Prostate gland (tissue), 2 donors: ENCODE measurements around the gene PDGFC. TPM values are rescaled to one million over a fixed set of nuclear protein-coding genes. Genes with fewer than 3 reads are reported as not detected.
"Not testable (repeated sequence)": the region's sequence is repeated elsewhere in the genome, so short reads cannot be mapped to it uniquely, and the experiment has no call there.

Experiments
- DNase-seq: peaks from one replicate; pipeline ENCODE4 v3.0.0-alpha.2; 2019; ENCODE audit warnings: low spot score
- H3K27ac ChIP-seq, 2 donors: fragments of 200-600 bp; sonication (generic); 2 replicates each; pipeline ENCODE4 v1.5.1; 2017 to 2019
- H3K27me3 ChIP-seq: fragments of 200-600 bp; sonication (generic); replicated peaks from 2 replicates; pipeline ENCODE4 v1.5.1; 2019; ENCODE audit not compliant: insufficient read depth
- H3K36me3 ChIP-seq, 2 donors: fragments of 200-600 bp; sonication (generic); 1 replicate in 1 of 2; 2 replicates in 1 of 2; pipeline versions ENCODE4 v1.5.1 to v1.8.1; 2017 to 2019
- H3K4me1 ChIP-seq: fragments of 200-600 bp; sonication (generic); replicated peaks from 2 replicates; pipeline ENCODE4 v1.5.1; 2019
- H3K4me3 ChIP-seq, 2 donors: fragments of 200-600 bp; sonication (generic); 2 replicates each; pipeline ENCODE4 v1.5.1; 2017 to 2019
- H3K9me3 ChIP-seq: fragments of 200-600 bp; sonication (generic); 2 replicates; pipeline ENCODE4 v1.5.1; 2017
- CTCF ChIP-seq, 4 experiments: fragments of 200-600 bp in 2 of 4; fragments of 450-650 bp in 2 of 4; sonication (generic) in 2 of 4; IDR thresholded peaks; 1 replicate in 3 of 4; 2 replicates in 1 of 4; pipeline ENCODE4 v1.5.1; 2016 to 2019; ENCODE audit warnings: antibody characterized with exemption in 4 of 4, mild to moderate bottlenecking in 2 of 4, moderate library complexity in 2 of 4
- POLR2A ChIP-seq: fragments of 450-650 bp; IDR thresholded peaks from one replicate; pipeline ENCODE4 v1.6.1; 2016; ENCODE audit warnings: antibody characterized with exemption, mild to moderate bottlenecking
- POLR2AphosphoS5 ChIP-seq: sonication (generic); formaldehyde crosslinking; IDR thresholded peaks from one replicate; pipeline ENCODE4 v1.6.1; 2017; ENCODE audit warnings: antibody characterized with exemption
- WGBS: methylation state at CpG from one replicate; pipeline ENCODE4 v1.1.5; 2018; 5-methylcytosine and 5-hydroxymethylcytosine counted together
- intact Hi-C: fragments of 100-400 bp; cut with DNase I; formaldehyde crosslinking; loops from one replicate; pipeline ENCODE4 v1.14.2; 2022
- total RNA-seq, 2 donors: library from RNA; depleted of rRNA; stranded (reverse); fragments of >200 nt; gene quantifications; one replicate each; pipeline ENCODE4 v1.1.0, GENCODE V29; 2016

Gene PDGFC
- total RNA-seq, 2 donors from 2014 or later: 18.6 to 36.8 TPM

DNA sequence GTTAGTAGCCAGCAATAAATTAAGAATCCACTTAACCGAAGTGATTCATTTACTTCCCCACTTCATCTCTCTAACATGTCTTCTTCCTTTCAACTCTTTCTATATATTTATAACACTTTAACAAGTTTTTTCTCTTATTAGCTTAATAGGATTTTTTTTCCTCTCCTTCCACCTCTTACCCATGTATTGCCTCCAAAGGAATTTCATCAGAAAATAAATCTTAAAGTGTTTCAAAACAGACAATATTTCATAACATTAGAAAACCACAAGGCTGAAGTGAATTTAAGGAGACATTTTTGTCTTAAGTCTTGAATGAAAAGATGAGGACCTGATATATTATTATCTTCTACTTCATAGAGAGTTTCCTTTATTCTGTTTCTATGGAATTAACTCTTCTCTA is 101.5 kb downstream of the PDGFC start:
- no peak overlapping the region for H3K4me3 ChIP-seq
- no peaks in the 10 kb centered on the region for H3K4me1 ChIP-seq
- no peaks in the 10 kb centered on the region for H3K27me3 ChIP-seq
- no peaks in the 10 kb centered on the region for H3K9me3 ChIP-seq
- 68% methylated on average over 1 of the region's 1 CpG for WGBS
- H3K36me3 ChIP-seq: no peaks in the 10 kb centered on the region
- DNase-seq: no peak
- H3K27ac ChIP-seq: no peak overlapping the region
- no peak for TF ChIP-seq CTCF (IDR thresholded peaks at IDR 0.05)
- no peak for TF ChIP-seq POLR2AphosphoS5
- TF ChIP-seq POLR2A: no peak
- intact Hi-C loops: no loop called here

- H3K4me3 ChIP-seq, H3K4me1 ChIP-seq, H3K9me3 ChIP-seq, intact Hi-C loops, H3K27ac ChIP-seq, H3K36me3 ChIP-seq, H3K27me3 ChIP-seq, DNase-seq: not testable (repeated sequence)
- 96% methylated on average over 2 of the region's 2 CpGs for WGBS
These were observed 105.5 kb downstream of the PDGFC start for GRCh38 chr4:156866088-156866487.

DNA sequence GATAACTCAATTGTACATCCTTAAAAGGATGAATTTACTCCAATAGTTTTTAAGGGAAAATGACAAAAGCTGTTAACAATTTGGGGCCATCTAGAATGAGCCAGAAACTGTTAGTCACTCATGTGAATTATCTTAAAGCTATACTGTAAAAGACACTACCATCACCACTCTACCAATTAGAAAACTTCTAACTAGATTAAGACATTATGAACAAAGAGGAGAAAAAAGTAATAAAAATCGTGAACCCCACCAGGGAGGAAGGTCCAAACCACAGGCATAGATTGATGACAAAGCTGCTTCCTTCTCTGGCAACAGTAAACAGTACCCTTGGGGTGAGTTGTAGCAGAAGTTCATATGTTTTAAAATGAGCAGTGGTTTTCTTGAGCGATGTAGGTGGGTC is 106.1 kb downstream of the PDGFC start:
- no peaks in the 10 kb centered on the region for H3K4me1 ChIP-seq
- H3K27ac ChIP-seq: no peak overlapping the region
- no peak for TF ChIP-seq POLR2AphosphoS5
- no peak for TF ChIP-seq CTCF (IDR thresholded peaks at IDR 0.05)
- TF ChIP-seq POLR2A: no peak
- no peak for DNase-seq
- WGBS: 83% methylated on average over 2 of the region's 2 CpGs
- no peaks in the 10 kb centered on the region for H3K36me3 ChIP-seq
- H3K4me3 ChIP-seq: no peak overlapping the region
- no peaks in the 10 kb centered on the region for H3K9me3 ChIP-seq
- intact Hi-C loops: no loop called here
- H3K27me3 ChIP-seq: no peaks in the 10 kb centered on the region

DNA sequence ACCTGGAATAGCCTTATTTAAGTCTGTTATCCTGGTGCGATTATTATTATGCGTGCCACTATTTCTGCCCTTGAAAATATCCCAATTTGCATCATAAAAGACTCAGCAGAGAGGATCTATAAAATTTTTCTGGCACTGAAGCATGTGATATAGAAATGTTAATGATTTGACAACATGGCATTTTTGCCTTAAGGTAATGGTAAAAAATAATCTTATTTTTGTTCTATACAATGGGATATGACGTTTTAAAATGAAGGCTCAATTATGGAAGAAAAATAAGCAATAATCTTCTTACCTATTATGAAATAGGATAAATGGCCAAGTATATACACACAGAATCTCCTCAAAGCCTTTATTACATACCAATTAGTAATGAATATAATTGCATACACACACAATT is 113.5 kb downstream of the PDGFC start:
- H3K27me3 ChIP-seq: no peaks in the 10 kb centered on the region
- no peak overlapping the region for H3K4me3 ChIP-seq
- no peaks in the 10 kb centered on the region for H3K4me1 ChIP-seq
- no peaks in the 10 kb centered on the region for H3K36me3 ChIP-seq
- no peak for DNase-seq
- intact Hi-C loops: no loop called here
- no peaks in the 10 kb centered on the region for H3K9me3 ChIP-seq
- no peak overlapping the region for H3K27ac ChIP-seq
- WGBS: 96% methylated on average over 3 of the region's 3 CpGs
- TF ChIP-seq CTCF (IDR thresholded peaks at IDR 0.05): no peak

GRCh38 chr4:156838761-156839160 is 132.8 kb downstream of the PDGFC start:
- no peaks in the 10 kb centered on the region for H3K9me3 ChIP-seq
- no peak for TF ChIP-seq POLR2A
- TF ChIP-seq POLR2AphosphoS5: no peak
- TF ChIP-seq CTCF (IDR thresholded peaks at IDR 0.05): no peak
- WGBS: 95% methylated on average over 5 of the region's 5 CpGs
- no peak for DNase-seq
- no peak overlapping the region for H3K4me3 ChIP-seq
- H3K36me3 ChIP-seq: no peaks in the 10 kb centered on the region
- H3K4me1 ChIP-seq: no peaks in the 10 kb centered on the region
- no peak overlapping the region for H3K27ac ChIP-seq
- intact Hi-C loops: no loop called here
- no peaks in the 10 kb centered on the region for H3K27me3 ChIP-seq
